GM19193 (cell line): Measurements from ENCODE around the gene CRIP1.

Experiments
- POLR2A ChIP-seq: IDR thresholded peaks from 4 replicates; pipeline ENCODE4 v1.6.1; 2011; ENCODE audit not compliant: insufficient read depth, insufficient read length; ENCODE audit errors: extremely low read depth

The CRIP1 gene

GRCh38 chr14:105486163-105486973 lies at the start of gene CRIP1:
Gene CRIP1, plus strand, starts transcription at chr14:105486886. Its CDS starts 374 bp downstream, at chr14:105487260.
- no peak for TF ChIP-seq POLR2A

GRCh38 chr14:105436891-105437722 lies 49.6 kb upstream of the CRIP1 start:
- no peak for TF ChIP-seq POLR2A

GRCh38 chr14:105437723-105438500 lies 48.8 kb upstream of the CRIP1 start:
- TF ChIP-seq POLR2A = no peak

GRCh38 chr14:105439179-105439578 lies 47.5 kb upstream of the CRIP1 start:
- no peak for TF ChIP-seq POLR2A

- TF ChIP-seq POLR2A = no peak
Measured at GRCh38 chr14:105439710-105440553, 46.8 kb upstream of the CRIP1 start.

GRCh38 chr14:105440554-105440900 lies 46.2 kb upstream of the CRIP1 start:
- TF ChIP-seq POLR2A = no peak

GRCh38 chr14:105440992-105441391 lies 45.7 kb upstream of the CRIP1 start:
- TF ChIP-seq POLR2A = no peak

GRCh38 chr14:105442125-105442524 lies 44.6 kb upstream of the CRIP1 start:
- TF ChIP-seq POLR2A = no peak

GRCh38 chr14:105442834-105443233 lies 43.9 kb upstream of the CRIP1 start:
- no peak for TF ChIP-seq POLR2A

GRCh38 chr14:105444859-105445258 lies 41.8 kb upstream of the CRIP1 start:
- no peak for TF ChIP-seq POLR2A

GRCh38 chr14:105445290-105445689 lies 41.4 kb upstream of the CRIP1 start:
- no peak for TF ChIP-seq POLR2A

GRCh38 chr14:105445901-105446845 lies 40.5 kb upstream of the CRIP1 start:
- TF ChIP-seq POLR2A = no peak

GRCh38 chr14:105446971-105447370 lies 39.7 kb upstream of the CRIP1 start:
- no peak for TF ChIP-seq POLR2A
